Endothelial cell of umbilical vein (primary cell): Measurements from ENCODE around the gene KCTD2. TPM values are rescaled to one million over a fixed set of nuclear protein-coding genes. Genes with fewer than 3 reads are reported as not detected.

Experiments
- BruUV-seq: library from RNA; stranded (reverse); fragments of 400-500 nt; replicated peaks from 2 replicates; lab custom pipeline; 2021; lab: Mats Ljungman, UMichigan
- CTCF ChIA-PET: fragments of 300-600, 350-600 bp; sonication (Branson Sonifier 250); formaldehyde crosslinking; loops from one replicate; lab custom pipeline; 2021; ENCODE audit warnings: antibody characterized with exemption, inconsistent platforms; lab: Charles Lee
- POLR2A ChIA-PET: fragments of 300-600, 350-600 bp; sonication (Branson Sonifier 250); formaldehyde crosslinking; loops from one replicate; lab custom pipeline; 2021; ENCODE audit warnings: antibody characterized with exemption, inconsistent platforms; lab: Charles Lee
- DNase-seq: peaks from one replicate; pipeline ENCODE4 v3.0.0-alpha.2; 2011; ENCODE audit warnings: low read depth, low spot score
- FAIRE-seq: peaks from 2 replicates; lab custom pipeline; 2011; peaks lifted over from hg19 to GRCh38; lab: Jason Lieb, UNC
- H2AFZ ChIP-seq: 2 replicates; pipeline ENCODE4 v1.6.0; 2012; ENCODE audit warnings: low read depth, low read length, control low read depth, inconsistent platforms
- H3K27ac ChIP-seq: 2 replicates; pipeline ENCODE4 v1.5.1; 2011; ENCODE audit warnings: low read depth, mild to moderate bottlenecking, control low read depth, low read length, moderate library complexity; ENCODE audit not compliant: insufficient read depth
- H3K27me3 ChIP-seq, 2 experiments: 2 replicates each; pipeline versions ENCODE4 v1.6.0 to v1.6.1; 2011; ENCODE audit warnings: low read length in 2 of 2, mixed read lengths in 1 of 2; ENCODE audit not compliant: control insufficient read depth in 2 of 2, insufficient read depth in 2 of 2
- H3K36me3 ChIP-seq, 2 experiments: 2 replicates in 1 of 2; 3 replicates in 1 of 2; pipeline ENCODE4 v1.5.1; 2011; ENCODE audit warnings: low read length in 2 of 2, mild to moderate bottlenecking in 1 of 2, moderate library complexity in 1 of 2; ENCODE audit not compliant: control insufficient read depth in 2 of 2, insufficient read depth in 2 of 2; ENCODE audit errors: extremely low read depth in 1 of 2
- H3K4me1 ChIP-seq: 3 replicates; pipeline ENCODE4 v1.5.1; 2011; ENCODE audit warnings: mild to moderate bottlenecking, low read length; ENCODE audit not compliant: control insufficient read depth, insufficient read depth; ENCODE audit errors: extremely low read depth
- H3K4me2 ChIP-seq: 2 replicates; pipeline ENCODE4 v1.6.1; 2011; ENCODE audit warnings: low read length, control low read depth, mixed read lengths; ENCODE audit not compliant: insufficient read depth
- H3K4me3 ChIP-seq, 3 experiments: fragments of 200-600 bp in 1 of 3; sonication (generic), shearing (Covaris generic) in 1 of 3; replicated peaks in 1 of 3; 2 replicates each; pipeline ENCODE4 v1.5.1; 2011 to 2016; ENCODE audit warnings: control low read depth in 3 of 3, low read length in 3 of 3, mild to moderate bottlenecking in 2 of 3, inconsistent platforms in 1 of 3, low read depth in 1 of 3, moderate library complexity in 1 of 3; ENCODE audit not compliant: insufficient read depth in 1 of 3
- H3K79me2 ChIP-seq: 2 replicates; pipeline ENCODE4 v1.6.0; 2012; ENCODE audit warnings: low read length, inconsistent platforms; ENCODE audit not compliant: control insufficient read depth, insufficient read depth
- H3K9ac ChIP-seq: replicated peaks from 2 replicates; pipeline ENCODE3; 2011; ENCODE audit warnings: low read length, control low read depth; ENCODE audit not compliant: insufficient read depth; ENCODE audit errors: extremely low read depth
- H3K9me1 ChIP-seq: replicated peaks from 3 replicates; pipeline ENCODE4 v1.6.0; 2011; ENCODE audit warnings: mild to moderate bottlenecking, low read length; ENCODE audit not compliant: control insufficient read depth, insufficient read depth; ENCODE audit errors: extremely low read depth
- H3K9me3 ChIP-seq: replicated peaks from 2 replicates; pipeline ENCODE4 v1.5.1; 2012; ENCODE audit warnings: low read length, inconsistent platforms; ENCODE audit not compliant: control insufficient read depth, insufficient read depth
- H4K20me1 ChIP-seq: replicated peaks from 2 replicates; pipeline ENCODE3; 2011; ENCODE audit warnings: mild to moderate bottlenecking, low read length; ENCODE audit not compliant: control insufficient read depth, insufficient read depth; ENCODE audit errors: extremely low read depth
- CTCF ChIP-seq, 2 donors: IDR thresholded peaks; 1 replicate in 1 of 2; 2 replicates in 1 of 2; pipeline ENCODE4 v1.5.1; 2011; ENCODE audit warnings: low read length in 2 of 2, mild to moderate bottlenecking in 2 of 2, moderate library complexity in 2 of 2, control low read depth in 1 of 2, inconsistent platforms in 1 of 2, low read depth in 1 of 2; ENCODE audit not compliant: insufficient read depth in 1 of 2; ENCODE audit errors: extremely low read depth in 1 of 2
- EZH2 ChIP-seq: IDR thresholded peaks from 2 replicates; pipeline ENCODE4 v1.6.1; 2012; ENCODE audit warnings: borderline replicate concordance, low read depth, mild to moderate bottlenecking, moderate library complexity, low read length, inconsistent platforms; ENCODE audit not compliant: severe bottlenecking
- FOS ChIP-seq: IDR thresholded peaks from 2 replicates; pipeline ENCODE4 v1.6.1; 2011; ENCODE audit warnings: mild to moderate bottlenecking, low read length, moderate library complexity, borderline replicate concordance; ENCODE audit not compliant: insufficient read depth
- GATA2 ChIP-seq: IDR thresholded peaks from 2 replicates; pipeline ENCODE4 v1.7.0; 2011; ENCODE audit warnings: low read depth, mild to moderate bottlenecking, moderate library complexity, mixed read lengths, low read length; ENCODE audit not compliant: insufficient read length, insufficient read depth
- JUN ChIP-seq: IDR thresholded peaks from 2 replicates; pipeline ENCODE4 v1.6.1; 2011; ENCODE audit warnings: borderline replicate concordance, low read depth; ENCODE audit not compliant: insufficient read length, insufficient read depth
- MAX ChIP-seq: IDR thresholded peaks from 2 replicates; pipeline ENCODE4 v1.6.1; 2011; ENCODE audit not compliant: insufficient read depth, insufficient read length
- MYC ChIP-seq: IDR thresholded peaks from one replicate; pipeline ENCODE4 v1.6.1; 2011; ENCODE audit warnings: mild to moderate bottlenecking, low read depth, low read length
- POLR2A ChIP-seq: IDR thresholded peaks from 2 replicates; pipeline ENCODE4 v1.6.1; 2012; ENCODE audit warnings: low read depth, mild to moderate bottlenecking, control low read depth, low read length
- POLR2AphosphoS5 ChIP-seq: IDR thresholded peaks from 2 replicates; pipeline ENCODE4 v1.6.1; 2012; ENCODE audit warnings: low read depth, mild to moderate bottlenecking, control low read depth, low read length, moderate library complexity; ENCODE audit not compliant: insufficient read depth
- dilution Hi-C: fragments of 300-500 bp; cut with MboI; formaldehyde crosslinking; loops from one replicate; pipeline ENCODE4 v1.15.0; 2019; ENCODE audit warnings: low sequenced_read_pairs; ENCODE audit not compliant: extremely low pct_ligation_motif_present
- intact Hi-C: fragments of 100-400 bp; cut with micrococcal nuclease; formaldehyde crosslinking; loops from one replicate; pipeline ENCODE4 v1.10.0; 2022
- polyA plus RNA-seq, 4 experiments: library from polyadenylated mRNA; depleted of rRNA in 3 of 4; stranded (reverse) in 3 of 4; unstranded in 1 of 4; fragments of >200 nt; gene quantifications; 2 replicates each; pipeline versions ENCODE4 v1.2.1 to v1.2.3, GENCODE V29; 2011 to 2012; ENCODE audit warnings: missing spikeins in 1 of 4
- total RNA-seq: library from RNA; stranded (reverse); gene quantifications from 2 replicates; pipeline ENCODE4 v1.2.3, GENCODE V29; 2021

KCTD2 gene
- total and polyA plus RNA-seq, 2 donors (not counting 3 experiments of a cell fraction or from before 2014, with no cell fraction given): 23.2 to 24.8 TPM

- no peak for TF ChIP-seq MAX
- no peak for TF ChIP-seq JUN
- TF ChIP-seq MYC: no peak
- no peak for TF ChIP-seq POLR2A
- TF ChIP-seq GATA2: no peak
- TF ChIP-seq FOS: no peak
- no peak for TF ChIP-seq EZH2
- TF ChIP-seq CTCF (IDR thresholded peaks at IDR 0.05; ENCODE audit: extremely low read depth in 1 of 2, insufficient read depth in 1 of 2, low read depth in 1 of 2, low read length in 2 of 2): no peak
- TF ChIP-seq POLR2AphosphoS5: no peak
These were observed 64.8 kb downstream of the KCTD2 start for GRCh38 chr17:75111777-75112335.

More at GRCh38 chr17:75111777-75112335, 64.8 kb downstream of the KCTD2 start:
- CTCF ChIA-PET: interaction anchor here (1.1 to 5.3 kb wide), 12 partner anchors 15 to 300 kb away, joined by 3 to 171 read pairs (median 8); partner anchors contain the start of genes MIF4GD and NT5C
- dilution Hi-C loops (no loop called here), intact Hi-C loops (no loop called here)
- Histone ChIP-seq H3K9ac (no peak overlapping the region), H3K4me3 (no peak overlapping the region), H3K9me1 (no peaks in the 10 kb centered on the region), H4K20me1 (no peaks in the 10 kb centered on the region), H3K79me2 (no peaks in the 10 kb centered on the region), H3K27ac (no peak overlapping the region), H2AFZ (no peak overlapping the region), H3K4me1 (peaks cover 14% of the 10 kb centered on the region), H3K9me3 (no peaks in the 10 kb centered on the region), H3K36me3 (peaks cover 0 to 3% of the 10 kb centered on the region in 2 experiments), H3K4me2 (no peak overlapping the region), H3K27me3 (no peaks in the 10 kb centered on the region)
- FAIRE-seq (no peak), DNase-seq (no peak)
- POLR2A ChIA-PET: no interaction called here
- BruUV-seq: no TSS peak
